ENCODE measurements around the gene HOXA3.

Gene HOXA3

DNA sequence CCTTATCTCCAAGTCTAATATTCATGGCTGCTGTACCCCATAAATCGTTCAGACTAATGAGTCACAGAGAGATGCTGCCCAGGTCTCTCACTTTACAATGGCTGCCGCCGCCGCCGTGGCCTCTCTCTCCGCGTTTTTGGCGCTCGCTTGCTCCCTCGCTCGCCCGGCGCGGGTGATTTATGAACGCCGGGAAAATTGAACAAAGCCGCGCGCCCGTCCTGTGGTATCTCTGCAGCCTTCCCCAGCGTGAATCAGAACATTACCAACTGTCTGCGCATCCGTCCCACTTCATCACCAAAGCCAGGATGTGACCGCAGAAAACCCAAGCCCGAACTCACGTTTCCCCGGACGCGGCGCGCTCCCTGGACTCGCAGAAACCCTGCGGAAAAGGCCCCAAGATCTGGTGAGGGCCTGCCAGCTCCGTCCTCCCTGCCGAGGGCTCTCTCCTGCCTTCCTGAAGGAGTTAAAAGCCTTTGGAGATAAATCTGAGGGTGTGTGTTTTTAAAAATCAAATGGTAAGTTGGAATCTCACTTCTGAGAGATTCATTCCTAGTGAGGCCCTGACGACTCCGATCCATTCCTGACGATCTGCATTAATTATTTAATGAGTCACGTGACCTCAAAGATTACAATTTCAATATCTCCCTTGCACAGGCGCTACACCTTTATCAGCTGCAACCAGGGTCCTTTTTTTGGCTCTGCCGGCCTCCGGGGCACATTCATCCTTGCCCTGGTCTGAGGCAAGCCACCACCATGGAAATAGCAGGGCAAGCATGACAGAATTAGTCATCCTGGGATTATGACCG is 28.1 kb downstream of the HOXA3 start:
- Histone ChIP-seq H3K9me3 (ENCODE audit: control insufficient read depth, insufficient read depth, low read length) (no peaks in the 10 kb centered on the region), H3K4me3 (ENCODE audit: low read length) (no peak overlapping the region), H3K4me2 (ENCODE audit: low read length) (no peak overlapping the region), H3K9me2 (replicated peaks; ENCODE audit: control insufficient read depth, low read length) (no peaks in the 10 kb centered on the region), H3K36me3 (ENCODE audit: control insufficient read depth, low read length) (no peaks in the 10 kb centered on the region), H3K4me1 (ENCODE audit: control insufficient read depth, low read length) (no peaks in the 10 kb centered on the region), H3K27me3 (ENCODE audit: control insufficient read depth, low read length) (peaks cover 30% of the 10 kb centered on the region), H4K20me1 (ENCODE audit: control insufficient read depth, insufficient read depth, low read depth, low read length) (no peaks in the 10 kb centered on the region), H3K27ac (ENCODE audit: low read depth, low read length) (no peak overlapping the region), H3K79me2 (ENCODE audit: control insufficient read depth, low read length) (no peaks in the 10 kb centered on the region), H3F3A (ENCODE audit: control insufficient read depth, insufficient read depth) (no peaks in the 10 kb centered on the region)
- no peak for TF ChIP-seq EZH2phosphoT487 (IDR thresholded peaks at IDR 0.05; ENCODE audit: borderline replicate concordance, low read length)
- TF ChIP-seq, protein P1, sequence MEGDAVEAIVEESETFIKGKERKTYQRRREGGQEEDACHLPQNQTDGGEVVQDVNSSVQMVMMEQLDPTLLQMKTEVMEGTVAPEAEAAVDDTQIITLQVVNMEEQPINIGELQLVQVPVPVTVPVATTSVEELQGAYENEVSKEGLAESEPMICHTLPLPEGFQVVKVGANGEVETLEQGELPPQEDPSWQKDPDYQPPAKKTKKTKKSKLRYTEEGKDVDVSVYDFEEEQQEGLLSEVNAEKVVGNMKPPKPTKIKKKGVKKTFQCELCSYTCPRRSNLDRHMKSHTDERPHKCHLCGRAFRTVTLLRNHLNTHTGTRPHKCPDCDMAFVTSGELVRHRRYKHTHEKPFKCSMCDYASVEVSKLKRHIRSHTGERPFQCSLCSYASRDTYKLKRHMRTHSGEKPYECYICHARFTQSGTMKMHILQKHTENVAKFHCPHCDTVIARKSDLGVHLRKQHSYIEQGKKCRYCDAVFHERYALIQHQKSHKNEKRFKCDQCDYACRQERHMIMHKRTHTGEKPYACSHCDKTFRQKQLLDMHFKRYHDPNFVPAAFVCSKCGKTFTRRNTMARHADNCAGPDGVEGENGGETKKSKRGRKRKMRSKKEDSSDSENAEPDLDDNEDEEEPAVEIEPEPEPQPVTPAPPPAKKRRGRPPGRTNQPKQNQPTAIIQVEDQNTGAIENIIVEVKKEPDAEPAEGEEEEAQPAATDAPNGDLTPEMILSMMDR (IDR thresholded peaks at IDR 0.05; ENCODE audit: low read depth, low read length, poor library complexity, severe bottlenecking): no peak

DNA sequence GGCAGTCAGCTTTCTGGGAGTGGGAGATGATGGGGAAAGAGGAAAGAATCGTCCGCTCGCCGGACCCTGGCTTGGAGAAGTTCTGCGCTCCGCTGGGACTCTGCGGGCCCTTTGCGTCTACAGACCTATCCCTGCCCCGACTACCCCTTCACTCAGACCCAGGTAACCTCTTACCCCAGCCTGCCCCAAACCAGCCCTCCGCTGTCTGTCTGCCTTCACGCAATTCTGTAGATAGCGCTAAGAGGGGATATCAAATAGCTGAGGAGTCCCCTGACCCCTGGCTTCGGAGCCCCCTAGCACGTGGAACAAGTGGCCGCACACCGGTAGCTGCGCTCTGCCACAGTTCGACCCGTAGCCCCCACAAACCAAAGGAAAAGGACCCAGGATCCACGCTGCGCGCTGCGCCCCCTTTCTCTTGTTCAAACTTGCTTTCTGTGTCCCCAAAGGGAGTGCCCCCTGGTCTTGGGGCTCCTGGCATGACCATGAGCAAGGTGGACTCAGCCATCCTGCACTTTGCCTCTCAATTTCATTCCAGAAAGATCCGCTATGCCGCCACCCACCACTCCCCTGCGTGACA is 28.8 kb downstream of the HOXA3 start:
- no peaks in the 10 kb centered on the region for H3K79me2 ChIP-seq (ENCODE audit: control insufficient read depth, low read length)
- H4K20me1 ChIP-seq (ENCODE audit: control insufficient read depth, insufficient read depth, low read depth, low read length): no peaks in the 10 kb centered on the region
- H3K9me2 ChIP-seq (replicated peaks; ENCODE audit: control insufficient read depth, low read length): no peaks in the 10 kb centered on the region
- TF ChIP-seq, protein P1 (IDR thresholded peaks at IDR 0.05; ENCODE audit: low read depth, low read length, poor library complexity, severe bottlenecking): no peak
- TF ChIP-seq EZH2phosphoT487 (IDR thresholded peaks at IDR 0.05; ENCODE audit: borderline replicate concordance, low read length): no peak
- H3F3A ChIP-seq (ENCODE audit: control insufficient read depth, insufficient read depth): no peaks in the 10 kb centered on the region
- H3K36me3 ChIP-seq (ENCODE audit: control insufficient read depth, low read length): no peaks in the 10 kb centered on the region
- H3K4me2 ChIP-seq (ENCODE audit: low read length): no peak overlapping the region
- no peaks in the 10 kb centered on the region for H3K9me3 ChIP-seq (ENCODE audit: control insufficient read depth, insufficient read depth, low read length)
- no peak overlapping the region for H3K27ac ChIP-seq (ENCODE audit: low read depth, low read length)
- H3K4me1 ChIP-seq (ENCODE audit: control insufficient read depth, low read length): no peaks in the 10 kb centered on the region
- H3K4me3 ChIP-seq (ENCODE audit: low read length): no peak overlapping the region
- peaks cover 30% of the 10 kb centered on the region for H3K27me3 ChIP-seq (ENCODE audit: control insufficient read depth, low read length)

DNA sequence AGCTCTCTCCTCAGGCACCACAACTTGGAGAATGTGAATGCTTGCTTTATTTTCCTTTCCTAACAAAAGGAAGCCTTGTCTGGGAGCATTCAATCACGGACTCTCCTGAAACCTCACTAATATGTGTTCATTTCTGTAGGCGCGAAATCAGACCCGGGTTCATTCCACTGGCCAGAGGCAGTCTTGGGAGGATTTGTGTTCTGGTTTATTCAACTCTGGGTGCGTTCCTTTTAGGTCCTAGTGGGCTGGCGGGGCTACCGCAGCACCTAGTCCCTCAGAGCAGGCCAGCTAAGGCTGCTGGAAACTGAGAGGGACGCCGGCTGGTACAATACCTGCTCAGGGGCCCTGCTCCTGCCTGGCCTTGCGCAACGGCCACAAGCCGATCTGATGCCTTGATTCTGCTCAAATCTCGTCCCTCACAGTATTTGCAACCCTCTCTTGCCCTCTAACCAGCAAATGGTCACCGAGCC is 29.3 kb downstream of the HOXA3 start:
- Histone ChIP-seq H3K27me3 (ENCODE audit: control insufficient read depth, low read length) (peaks cover 27% of the 10 kb centered on the region), H3K4me2 (ENCODE audit: low read length) (no peak overlapping the region), H3K4me1 (ENCODE audit: control insufficient read depth, low read length) (no peaks in the 10 kb centered on the region)

More for the DNA sequence above, 29.3 kb downstream of the HOXA3 start:
- no peaks in the 10 kb centered on the region for H3K9me2 ChIP-seq (replicated peaks; ENCODE audit: control insufficient read depth, low read length)
- no peak for TF ChIP-seq EZH2phosphoT487 (IDR thresholded peaks at IDR 0.05; ENCODE audit: borderline replicate concordance, low read length)
- H3K27ac ChIP-seq (ENCODE audit: low read depth, low read length): no peak overlapping the region
- H3F3A ChIP-seq (ENCODE audit: control insufficient read depth, insufficient read depth): no peaks in the 10 kb centered on the region
- no peaks in the 10 kb centered on the region for H4K20me1 ChIP-seq (ENCODE audit: control insufficient read depth, insufficient read depth, low read depth, low read length)
- no peaks in the 10 kb centered on the region for H3K9me3 ChIP-seq (ENCODE audit: control insufficient read depth, insufficient read depth, low read length)
- no peak overlapping the region for H3K4me3 ChIP-seq (ENCODE audit: low read length)
- no peaks in the 10 kb centered on the region for H3K36me3 ChIP-seq (ENCODE audit: control insufficient read depth, low read length)
- H3K79me2 ChIP-seq (ENCODE audit: control insufficient read depth, low read length): no peaks in the 10 kb centered on the region

Data from DOHH2 (cell line).